OCI-LY3 (cell line): ENCODE results near the gene ZNF423.

Experiments
- H2AFZ ChIP-seq: fragments of 200-600, 300-600 bp; shearing (Covaris generic); 2 replicates; pipeline ENCODE4 v1.6.0; 2014; ENCODE audit warnings: antibody characterized with exemption, low read depth, low read length
- H3K27ac ChIP-seq: fragments of 200-600, 300-600 bp; sonication (generic); 2 replicates; pipeline ENCODE4 v1.5.1; 2014; ENCODE audit warnings: mild to moderate bottlenecking, low read length, moderate library complexity, mixed read lengths
- H3K27me3 ChIP-seq: fragments of 200-600, 300-600 bp; sonication (generic); 2 replicates; pipeline ENCODE4 v1.6.1; 2014; ENCODE audit warnings: low read depth, low read length, mixed read lengths
- H3K36me3 ChIP-seq: fragments of 200-600, 300-600 bp; sonication (generic); replicated peaks from 2 replicates; pipeline ENCODE3; 2014; ENCODE audit warnings: low read depth, low read length, mixed read lengths
- H3K4me1 ChIP-seq: fragments of 300-600, 200-600 bp; sonication (generic); 2 replicates; pipeline ENCODE4 v1.6.1; 2014; ENCODE audit warnings: low read length, mixed read lengths
- H3K4me2 ChIP-seq: fragments of 200-600, 300-600 bp; sonication (generic); 2 replicates; pipeline ENCODE4 v1.6.1; 2014; ENCODE audit warnings: low read length, mixed read lengths
- H3K4me3 ChIP-seq: fragments of 300-600, 200-600 bp; sonication (generic); 2 replicates; pipeline ENCODE4 v1.5.1; 2014; ENCODE audit warnings: antibody characterized with exemption, mild to moderate bottlenecking, low read length, moderate library complexity
- H3K79me2 ChIP-seq: fragments of 300-600, 200-600 bp; shearing (Covaris generic); 2 replicates; pipeline ENCODE4 v1.6.1; 2014; ENCODE audit warnings: mild to moderate bottlenecking, low read length, mixed read lengths
- H3K9ac ChIP-seq: fragments of 300-600, 200-600 bp; shearing (Covaris generic); 2 replicates; pipeline ENCODE4 v1.6.0; 2014; ENCODE audit warnings: mild to moderate bottlenecking, low read length, moderate library complexity
- H3K9me3 ChIP-seq: fragments of 200-600, 300-600 bp; shearing (Covaris generic); 2 replicates; pipeline ENCODE4 v1.6.1; 2014; ENCODE audit warnings: low read length, mixed read lengths; ENCODE audit not compliant: insufficient read depth
- H4K20me1 ChIP-seq: fragments of 200-600, 300-600 bp; sonication (generic); 2 replicates; pipeline ENCODE4 v1.6.1; 2016; ENCODE audit warnings: low read length, mixed read lengths; ENCODE audit not compliant: insufficient read depth
- CTCF ChIP-seq: fragments of 200-600, 300-600 bp; sonication (generic); IDR thresholded peaks from 2 replicates; pipeline ENCODE4 v1.5.1; 2014; ENCODE audit warnings: antibody characterized with exemption, low read length, low read depth
- EZH2phosphoT487 ChIP-seq: fragments of 200-600 bp; shearing (Covaris generic); IDR thresholded peaks from 2 replicates; pipeline ENCODE4 v1.6.1; 2018; ENCODE audit warnings: antibody characterized with exemption, mixed run types, low read depth

Gene ZNF423

GRCh38 chr16:49453021-49453420 is 402.9 kb downstream of the ZNF423 start:
- Histone ChIP-seq H3K9me3 (no peaks in the 10 kb centered on the region), H3K9ac (no peak overlapping the region), H2AFZ (no peak overlapping the region), H3K27ac (no peak overlapping the region), H3K27me3 (peaks cover 17% of the 10 kb centered on the region), H3K79me2 (no peaks in the 10 kb centered on the region), H3K4me1 (no peaks in the 10 kb centered on the region), H4K20me1 (no peaks in the 10 kb centered on the region), H3K36me3 (no peaks in the 10 kb centered on the region), H3K4me2 (no peak overlapping the region), H3K4me3 (no peak overlapping the region)
- TF ChIP-seq CTCF (no peak), EZH2phosphoT487 (no peak)

- Histone ChIP-seq H3K27me3 (peaks cover 17% of the 10 kb centered on the region), H3K4me2 (no peak overlapping the region), H3K9me3 (no peaks in the 10 kb centered on the region), H4K20me1 (no peaks in the 10 kb centered on the region), H3K9ac (no peak overlapping the region), H3K79me2 (no peaks in the 10 kb centered on the region), H3K4me3 (no peak overlapping the region), H3K27ac (no peak overlapping the region), H3K4me1 (no peaks in the 10 kb centered on the region), H3K36me3 (no peaks in the 10 kb centered on the region), H2AFZ (no peak overlapping the region)
- TF ChIP-seq CTCF: no peak
- no peak for TF ChIP-seq EZH2phosphoT487
Observed at GRCh38 chr16:49452578-49452977, 403.3 kb downstream of the ZNF423 start.

GRCh38 chr16:49452108-49452507 is 403.8 kb downstream of the ZNF423 start:
- Histone ChIP-seq H3K4me2 (no peak overlapping the region), H3K4me1 (no peaks in the 10 kb centered on the region), H3K27ac (no peak overlapping the region), H3K4me3 (no peak overlapping the region), H3K79me2 (no peaks in the 10 kb centered on the region), H2AFZ (no peak overlapping the region), H3K27me3 (peaks cover 12% of the 10 kb centered on the region), H3K36me3 (no peaks in the 10 kb centered on the region), H3K9ac (no peak overlapping the region), H3K9me3 (no peaks in the 10 kb centered on the region), H4K20me1 (no peaks in the 10 kb centered on the region)
- TF ChIP-seq EZH2phosphoT487: no peak
- no peak for TF ChIP-seq CTCF

- H3K9ac ChIP-seq: no peak overlapping the region
- no peaks in the 10 kb centered on the region for H3K4me1 ChIP-seq
- no peak overlapping the region for H2AFZ ChIP-seq
- H3K4me3 ChIP-seq: no peak overlapping the region
- no peaks in the 10 kb centered on the region for H3K9me3 ChIP-seq
- TF ChIP-seq CTCF: no peak
- H4K20me1 ChIP-seq: no peaks in the 10 kb centered on the region
- H3K27ac ChIP-seq: no peak overlapping the region
- H3K36me3 ChIP-seq: no peaks in the 10 kb centered on the region
- no peaks in the 10 kb centered on the region for H3K79me2 ChIP-seq
- no peak overlapping the region for H3K4me2 ChIP-seq
- peaks cover 16% of the 10 kb centered on the region for H3K27me3 ChIP-seq
Observed at GRCh38 chr16:49446805-49447204, 409.1 kb downstream of the ZNF423 start.
